ENCODE results near the gene KDM4B.

KDM4B gene

GRCh38 chr19:4986056-4986455 lies 17.1 kb downstream of the KDM4B start:
- no peak for DNase-seq

- DNase-seq, result no peak
Measured at GRCh38 chr19:4986471-4986891, 17.6 kb downstream of the KDM4B start.

GRCh38 chr19:4987256-4987655 lies 18.3 kb downstream of the KDM4B start:
- DNase-seq, result no peak

- no peak for DNase-seq
Measured at GRCh38 chr19:4987692-4988370, 18.9 kb downstream of the KDM4B start.

- no peak for DNase-seq
Measured at GRCh38 chr19:4988770-4989251, 19.9 kb downstream of the KDM4B start.

GRCh38 chr19:4990306-4990705 lies 21.4 kb downstream of the KDM4B start:
- DNase-seq, result no peak

GRCh38 chr19:4991538-4991937 lies 22.6 kb downstream of the KDM4B start:
- DNase-seq, result no peak

- DNase-seq, result no peak
Measured at GRCh38 chr19:4991996-4992698, 23.2 kb downstream of the KDM4B start.

- DNase-seq, result no peak
Measured at GRCh38 chr19:4993683-4994082, 24.8 kb downstream of the KDM4B start.

- no peak for DNase-seq
Measured at GRCh38 chr19:4996701-4997100, 27.8 kb downstream of the KDM4B start.

- DNase-seq, result no peak
Measured at GRCh38 chr19:4997297-4997696, 28.4 kb downstream of the KDM4B start.

- no peak for DNase-seq
Measured at GRCh38 chr19:5000120-5000611, 31.3 kb downstream of the KDM4B start.

- DNase-seq, result peak; percentile 47
Measured at GRCh38 chr19:5001615-5002014, 32.7 kb downstream of the KDM4B start.

GRCh38 chr19:5002143-5002542 lies 33.2 kb downstream of the KDM4B start:
- no peak for DNase-seq

- DNase-seq, result no peak
Measured at GRCh38 chr19:5003781-5004180, 34.9 kb downstream of the KDM4B start.

GRCh38 chr19:5005096-5005495 lies 36.2 kb downstream of the KDM4B start:
- DNase-seq, result no peak

GRCh38 chr19:5006201-5006600 lies 37.3 kb downstream of the KDM4B start:
- DNase-seq, result no peak

GRCh38 chr19:5006821-5007220 lies 37.9 kb downstream of the KDM4B start:
- no peak for DNase-seq

- no peak for DNase-seq
Measured at GRCh38 chr19:5011476-5012238, 42.7 kb downstream of the KDM4B start.

- DNase-seq, result no peak
Measured at GRCh38 chr19:5012688-5013457, 44.0 kb downstream of the KDM4B start.

GRCh38 chr19:5013761-5014160 lies 44.8 kb downstream of the KDM4B start:
- DNase-seq, result no peak

- no peak for DNase-seq
Measured at GRCh38 chr19:5014941-5015340, 46.0 kb downstream of the KDM4B start.

GRCh38 chr19:5016268-5016667 lies 47.4 kb downstream of the KDM4B start:
- DNase-seq, result no peak

Data from GDM1 (cell line).